Measurements from ENCODE around the gene SLC35A2. TPM values are rescaled to one million over a fixed set of nuclear protein-coding genes. Genes with fewer than 3 reads are reported as not detected.

The SLC35A2 gene
- total and polyA plus RNA-seq, 4 donors: 16.7 to 41.2 (median 32.0) TPM

DNA sequence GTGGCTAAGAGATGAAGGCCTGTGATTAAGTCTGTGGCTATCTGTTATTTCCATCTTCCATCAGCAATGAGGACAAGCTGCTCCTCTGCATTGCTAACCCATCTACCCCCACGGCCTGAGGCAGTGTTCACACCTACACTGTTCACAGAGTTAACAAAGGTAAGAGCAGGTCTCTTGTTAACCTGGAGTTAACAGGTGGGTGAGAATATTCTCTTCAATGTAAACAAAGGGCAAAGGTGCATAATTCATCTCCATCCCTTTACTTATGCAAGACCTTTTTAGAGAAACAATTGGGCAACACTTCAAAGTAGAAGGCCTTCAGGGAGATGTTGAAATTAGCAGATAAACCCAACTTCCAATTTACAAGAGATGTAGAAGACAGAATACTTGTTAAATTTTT lies 2.8 kb downstream of the SLC35A2 start:
- Histone ChIP-seq H3K27me3 (ENCODE audit: control insufficient read depth in 3 of 3, insufficient read depth in 3 of 3, low read length in 2 of 3) (no peaks in the 10 kb centered on the region), H3K27ac (ENCODE audit: low read depth in 1 of 2, low read length in 1 of 2) (no peak overlapping the region), H3K4me3 (no peak overlapping the region), H3K9me3 (ENCODE audit: control insufficient read depth in 4 of 4, insufficient read depth in 3 of 4, low read length in 3 of 4) (peaks cover 0 to 4% (median 0%) of the 10 kb centered on the region in 4 donors), H3K4me1 (ENCODE audit: control insufficient read depth in 5 of 5, insufficient read depth in 5 of 5, low read length in 5 of 5) (peaks cover 0 to 8% (median 5%) of the 10 kb centered on the region in 5 donors), H3K36me3 (ENCODE audit: control insufficient read depth in 4 of 4, insufficient read depth in 4 of 4, low read length in 4 of 4) (peaks cover 0 to 7% (median 3%) of the 10 kb centered on the region in 4 donors), H3K9ac (ENCODE audit: insufficient read depth in 1 of 2, low read length in 2 of 2) (no peak overlapping the region)
- TF ChIP-seq CTCF (IDR thresholded peaks at IDR 0.05; ENCODE audit: control extremely low read depth, extremely low read depth): no peak
- ATAC-seq (ENCODE audit: insufficient read depth, low FRiP score) (no peak), DNase-seq (no peak)
- 73 to 83% methylated on average over 1 of the region's 1 CpG for WGBS, 2 donors

GRCh38 chrX:48905090-48905790 lies 6.2 kb downstream of the SLC35A2 start:
- TF ChIP-seq CTCF (IDR thresholded peaks at IDR 0.05; ENCODE audit: control extremely low read depth, extremely low read depth): no peak
- H3K27me3 ChIP-seq (ENCODE audit: control insufficient read depth in 3 of 3, insufficient read depth in 3 of 3, low read length in 2 of 3): no peaks in the 10 kb centered on the region
- 90 to 96% methylated on average over 19 to 20 of the region's 20 CpGs for WGBS, 2 donors
- no peak overlapping the region for H3K4me3 ChIP-seq
- no peaks in the 10 kb centered on the region for H3K4me1 ChIP-seq (ENCODE audit: control insufficient read depth in 5 of 5, insufficient read depth in 5 of 5, low read length in 5 of 5)
- no peak for ATAC-seq (ENCODE audit: insufficient read depth, low FRiP score)
- no peak for DNase-seq
- no peak overlapping the region for H3K9ac ChIP-seq (ENCODE audit: insufficient read depth in 1 of 2, low read length in 2 of 2)
- no peak overlapping the region for H3K27ac ChIP-seq (ENCODE audit: low read depth in 1 of 2, low read length in 1 of 2)
- H3K36me3 ChIP-seq (ENCODE audit: control insufficient read depth in 4 of 4, insufficient read depth in 4 of 4, low read length in 4 of 4): peaks cover 0 to 17% (median 6%) of the 10 kb centered on the region in 4 donors
- H3K9me3 ChIP-seq (ENCODE audit: control insufficient read depth in 4 of 4, insufficient read depth in 3 of 4, low read length in 3 of 4): peaks cover 0 to 2% (median 0%) of the 10 kb centered on the region in 4 donors

DNA sequence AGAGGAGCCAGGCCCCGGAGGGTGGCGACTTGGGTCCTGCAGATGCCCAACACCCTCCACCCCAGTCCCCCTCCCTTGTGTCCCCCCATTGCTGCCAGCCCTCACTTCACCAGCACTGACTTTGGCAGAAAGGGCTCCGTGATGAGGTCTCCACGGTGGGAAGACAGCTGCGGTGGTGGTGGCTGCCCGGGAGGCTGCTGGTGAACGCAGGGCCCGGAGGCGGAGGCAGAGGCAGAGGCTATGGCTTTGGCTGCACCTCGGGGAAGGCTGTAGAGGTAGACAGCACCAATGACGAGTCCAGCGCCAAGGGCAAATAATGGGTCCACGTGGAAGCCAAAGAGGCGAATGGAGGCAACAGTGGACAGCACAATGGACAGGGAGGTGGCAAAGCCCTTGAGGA lies 6.8 kb downstream of the SLC35A2 start:
- peaks cover 0 to under 1% (median 0%) of the 10 kb centered on the region in 4 donors for H3K9me3 ChIP-seq (ENCODE audit: control insufficient read depth in 4 of 4, insufficient read depth in 3 of 4, low read length in 3 of 4)
- no peaks in the 10 kb centered on the region for H3K27me3 ChIP-seq (ENCODE audit: control insufficient read depth in 3 of 3, insufficient read depth in 3 of 3, low read length in 2 of 3)
- H3K4me3 ChIP-seq: no peak overlapping the region
- peaks cover 0 to 17% (median 6%) of the 10 kb centered on the region in 4 donors for H3K36me3 ChIP-seq (ENCODE audit: control insufficient read depth in 4 of 4, insufficient read depth in 4 of 4, low read length in 4 of 4)
- no peak overlapping the region for H3K9ac ChIP-seq (ENCODE audit: insufficient read depth in 1 of 2, low read length in 2 of 2)
- no peak for ATAC-seq (ENCODE audit: insufficient read depth, low FRiP score)
- TF ChIP-seq CTCF (IDR thresholded peaks at IDR 0.05; ENCODE audit: control extremely low read depth, extremely low read depth): no peak
- H3K4me1 ChIP-seq (ENCODE audit: control insufficient read depth in 5 of 5, insufficient read depth in 5 of 5, low read length in 5 of 5): no peaks in the 10 kb centered on the region
- no peak for DNase-seq
- H3K27ac ChIP-seq (ENCODE audit: low read depth in 1 of 2, low read length in 1 of 2): no peak overlapping the region
- WGBS, 2 donors: 84 to 88% methylated on average over 12 to 14 of the region's 14 CpGs

Data from lung (tissue), 12 donors.